SW 1271 (cell line): ENCODE measurements around the gene SHANK2.

ENCODE experiments used
- DNase-seq, 2 experiments: peaks; one replicate each; lab custom pipeline; 2025; lab: John Stamatoyannopoulos, UW

The SHANK2 gene

GRCh38 chr11:71269603-71270511 is 17.5 kb upstream of the SHANK2 start:
- DNase-seq: no peak

DNA sequence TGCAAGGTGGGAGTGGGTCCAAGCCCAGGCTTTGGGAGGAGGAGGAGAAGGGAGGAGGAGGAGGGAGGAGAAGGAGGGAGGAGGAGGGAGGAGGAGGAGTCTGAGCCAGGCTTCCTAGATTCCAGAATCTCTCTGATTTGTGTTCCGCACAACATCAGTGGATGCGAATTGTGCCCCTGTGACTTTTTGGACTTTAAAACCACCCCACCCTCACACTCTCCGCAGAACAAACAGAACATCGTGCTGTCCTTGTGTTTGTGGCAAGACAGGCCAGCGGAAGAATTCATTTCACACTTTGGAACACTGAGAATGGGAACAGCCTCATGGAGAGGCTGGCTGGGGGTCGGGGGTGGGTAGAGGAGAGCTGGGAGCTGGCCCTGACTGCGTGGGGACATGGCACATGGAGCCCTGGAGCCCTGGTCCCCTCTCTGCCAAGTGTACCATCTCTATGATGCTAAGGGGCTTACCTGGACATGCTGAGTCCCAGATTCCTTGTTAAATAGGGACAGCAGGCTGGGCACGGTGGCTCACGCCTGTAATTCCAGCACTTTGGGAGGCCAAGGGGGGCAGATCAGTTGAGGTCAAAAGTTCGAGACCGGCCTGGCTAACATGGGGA is 16.4 kb upstream of the SHANK2 start:
- DNase-seq: no peak

GRCh38 chr11:71267807-71268421 is 15.5 kb upstream of the SHANK2 start:
- DNase-seq: no peak

- no peak for DNase-seq
Observed at GRCh38 chr11:71266114-71266833, 13.9 kb upstream of the SHANK2 start.

- no peak for DNase-seq
Observed at GRCh38 chr11:71265559-71266092, 13.2 kb upstream of the SHANK2 start.

DNA sequence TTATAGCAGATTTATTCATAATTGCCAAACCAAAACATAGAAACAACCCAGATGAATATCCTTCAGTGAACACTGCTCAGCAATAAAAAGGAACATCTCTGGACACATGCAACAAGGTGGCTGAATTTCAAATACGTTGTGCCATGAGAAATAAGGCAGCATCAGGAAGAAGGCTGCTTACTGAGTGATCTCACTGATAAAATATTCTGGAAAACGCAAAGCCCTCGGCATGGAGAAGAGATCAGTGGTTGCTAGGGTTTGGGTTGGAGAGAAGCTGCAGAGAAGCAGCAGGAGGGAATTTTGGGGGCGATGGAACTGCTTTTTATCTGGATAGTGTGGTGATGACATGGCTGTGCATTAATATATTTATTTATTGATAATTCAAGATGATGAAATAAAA is 11.0 kb upstream of the SHANK2 start:
- no peak for DNase-seq

DNA sequence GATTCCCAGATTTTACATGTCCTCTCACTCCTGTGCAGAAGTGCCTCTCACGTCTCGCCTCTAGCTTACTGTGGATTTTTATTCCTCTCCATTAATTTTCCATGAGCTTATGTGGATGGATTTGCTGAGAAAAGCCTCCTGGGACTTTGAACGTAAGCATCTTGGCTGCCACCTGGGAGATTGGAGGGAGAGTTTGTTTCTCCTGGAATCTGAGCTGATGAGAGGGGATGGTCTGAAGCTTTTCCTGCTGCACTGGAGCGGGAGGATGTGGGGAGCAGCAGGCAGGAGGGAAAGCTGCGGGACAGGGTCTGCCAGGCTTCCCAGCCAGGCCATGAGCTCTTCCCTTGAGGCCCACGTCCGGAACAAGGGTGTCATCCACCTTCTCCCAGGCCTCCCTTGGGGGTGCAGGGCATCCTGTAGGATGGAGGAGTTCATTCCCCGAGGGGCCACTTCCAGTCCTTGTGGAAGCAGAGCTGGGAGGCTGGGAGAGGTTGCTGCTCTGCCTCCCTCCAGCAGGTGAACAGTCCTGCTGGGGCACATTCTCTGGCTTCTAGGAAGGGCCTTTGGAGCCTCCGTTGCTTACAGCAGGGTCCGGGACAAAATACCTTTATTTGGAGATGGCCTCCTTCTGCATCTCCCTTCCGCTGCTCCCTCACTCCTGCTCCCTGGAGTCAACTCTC is 3.6 kb upstream of the SHANK2 start:
- DNase-seq: no peak

DNA sequence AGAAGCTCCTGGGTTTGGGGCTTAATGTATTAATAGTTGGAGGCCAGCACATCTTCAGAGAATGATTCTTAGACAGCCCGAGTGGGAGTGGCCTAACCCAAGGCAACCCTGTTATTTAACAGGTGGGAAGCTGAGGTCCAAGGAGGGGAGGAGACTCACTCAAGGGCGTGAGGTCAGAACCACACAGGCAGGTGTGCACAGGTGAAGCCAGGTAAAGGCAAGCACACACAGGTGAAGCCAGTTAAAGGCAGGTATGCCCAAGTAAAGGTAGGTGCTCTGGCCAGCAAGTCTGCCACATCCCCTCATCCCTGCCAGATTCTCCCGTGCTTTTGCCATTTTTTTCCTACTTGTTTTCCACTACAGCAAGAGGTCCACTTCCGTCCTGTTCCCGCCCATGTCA is 2.9 kb upstream of the SHANK2 start:
- DNase-seq: no peak

DNA sequence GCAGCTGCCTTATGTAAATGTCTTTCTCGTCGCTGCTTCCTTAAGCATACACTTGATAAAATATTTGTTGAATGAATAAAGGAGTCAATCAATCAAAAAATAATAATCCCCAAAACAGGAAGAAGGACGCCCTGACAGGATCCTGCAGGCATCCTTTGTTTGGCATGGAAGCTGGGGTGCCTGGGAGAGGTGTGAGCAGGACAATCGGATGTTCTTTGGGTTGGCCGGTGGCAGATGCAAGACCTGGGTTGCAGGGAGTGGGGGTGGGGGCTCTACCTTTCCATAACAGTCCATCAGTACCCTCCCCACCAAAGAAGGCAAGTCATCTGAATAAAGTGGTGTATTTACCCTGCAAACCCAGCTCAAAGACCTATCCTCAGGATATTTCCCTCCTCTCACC is 1.4 kb upstream of the SHANK2 start:
- no peak for DNase-seq

- no peak for DNase-seq
Observed at GRCh38 chr11:71252770-71253730, 673 bp upstream of the SHANK2 start.

GRCh38 chr11:71251761-71252268 is 562 bp downstream of the SHANK2 start:
- no peak for DNase-seq

- no peak for DNase-seq
Observed at GRCh38 chr11:71251151-71251721, 1.1 kb downstream of the SHANK2 start.

- DNase-seq: no peak
Observed at GRCh38 chr11:71250523-71251150, 1.7 kb downstream of the SHANK2 start.

- DNase-seq: no peak
Observed at GRCh38 chr11:71249301-71249700, 3.1 kb downstream of the SHANK2 start.

DNA sequence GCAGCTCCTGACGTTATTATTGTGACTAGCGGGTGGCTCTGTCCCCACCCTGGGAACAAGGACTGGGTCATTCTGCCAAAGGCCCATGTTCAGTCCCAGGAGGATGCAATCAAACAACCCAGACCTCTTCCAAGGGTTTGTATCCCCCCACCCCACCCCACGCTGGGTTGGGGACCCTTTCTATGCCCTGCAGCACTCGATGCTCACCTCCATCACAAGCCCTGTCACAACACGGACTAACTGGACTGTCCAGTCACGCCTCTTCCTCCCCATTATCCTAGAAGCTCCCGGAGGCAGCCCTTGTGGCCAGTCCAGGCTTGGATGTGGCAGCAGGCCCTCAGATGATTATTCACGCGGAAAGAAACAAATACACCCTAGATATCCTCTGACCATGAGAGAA is 3.7 kb downstream of the SHANK2 start:
- no peak for DNase-seq

- DNase-seq: no peak
Observed at GRCh38 chr11:71248251-71248570, 4.2 kb downstream of the SHANK2 start.

DNA sequence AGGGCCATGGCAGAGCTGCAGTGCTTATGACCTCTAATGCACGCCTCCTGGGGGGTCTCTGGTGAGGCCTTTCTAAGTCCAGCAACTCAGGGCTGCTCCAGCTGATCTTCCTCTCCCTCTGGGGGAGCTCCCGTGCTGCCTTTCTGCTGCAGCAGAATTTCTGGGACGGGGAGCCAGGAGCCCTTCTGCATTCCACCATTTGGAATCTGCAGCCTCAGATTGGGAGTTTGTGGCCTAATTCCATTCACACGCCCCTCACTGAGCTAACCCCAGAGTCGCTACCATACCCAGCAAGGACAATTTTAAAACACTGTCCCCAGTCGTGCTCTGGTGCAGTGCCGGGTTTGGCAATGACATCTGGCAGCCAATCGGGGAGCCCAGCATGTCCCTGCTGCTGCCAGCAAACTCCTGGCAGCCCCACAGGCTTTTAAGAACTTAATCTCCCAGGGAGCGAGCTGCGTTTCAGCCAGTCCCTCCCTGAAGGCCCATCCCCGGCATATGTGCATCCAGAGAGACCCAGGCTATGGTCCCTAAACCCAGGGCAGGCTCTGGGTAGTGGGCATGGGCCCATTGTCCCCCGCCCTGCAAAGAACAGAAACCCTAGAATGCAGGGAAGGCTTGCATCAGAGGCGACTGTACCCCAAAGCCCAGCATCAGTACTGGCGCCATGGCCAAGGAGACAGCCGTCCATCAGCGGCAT is 4.7 kb downstream of the SHANK2 start:
- DNase-seq: no peak

GRCh38 chr11:71246559-71246958 is 5.8 kb downstream of the SHANK2 start:
- no peak for DNase-seq
